ENCODE measurements around the gene FIG4. TPM values are rescaled to one million over a fixed set of nuclear protein-coding genes. Genes with fewer than 3 reads are reported as not detected.
"Not testable (repeated sequence)": the region's sequence is repeated elsewhere in the genome, so short reads cannot be mapped to it uniquely, and the experiment has no call there.

Gene FIG4
- total and polyA plus RNA-seq, 2 donors (not counting 1 experiment from before 2014, with no cell fraction given), result 21.1 to 38.3 TPM

GRCh38 chr6:109853951-109854350 lies 162.9 kb downstream of the FIG4 start:
- Histone ChIP-seq H3K27me3 (ENCODE audit: control insufficient read depth, insufficient read depth, low read length) (no peaks in the 10 kb centered on the region), H3K79me2 (ENCODE audit: control insufficient read depth, insufficient read depth, low read length) (no peaks in the 10 kb centered on the region), H3K36me3 (ENCODE audit: control insufficient read depth, insufficient read depth, low read length) (no peaks in the 10 kb centered on the region), H2AFZ (ENCODE audit: low read length) (no peak overlapping the region), H3K27ac (ENCODE audit: insufficient read depth, low read length) (no peak overlapping the region), H3K4me1 (ENCODE audit: control insufficient read depth, extremely low read depth, insufficient read depth, low read length) (no peaks in the 10 kb centered on the region), H3K4me2 (ENCODE audit: extremely low read depth, insufficient read depth, low read length) (no peak overlapping the region), H3K9ac (ENCODE audit: insufficient read depth, low read length) (no peak overlapping the region), H3K4me3 (replicated peaks in 1 of 4; ENCODE audit: control extremely low read depth in 1 of 4, insufficient read depth in 1 of 4, low read depth in 3 of 4, low read length in 4 of 4) (no peak overlapping the region), H3K9me3 (ENCODE audit: control insufficient read depth, insufficient read depth, low read depth, low read length) (no peaks in the 10 kb centered on the region), H4K20me1 (ENCODE audit: control insufficient read depth, extremely low read depth, insufficient read depth, low read length) (no peaks in the 10 kb centered on the region)
- DNase-seq (ENCODE audit: low read depth in 2 of 2), result no peak
- TF ChIP-seq EZH2 (IDR thresholded peaks at IDR 0.05; ENCODE audit: low read length, missing control alignments), result no peak
- no peak for TF ChIP-seq CTCF (conservative IDR thresholded peaks at IDR 0.05 in 1 of 2, IDR thresholded peaks at IDR 0.05 in 1 of 2; ENCODE audit: low read depth in 1 of 2, low read length in 2 of 2)

GRCh38 chr6:109854541-109855308 lies 163.6 kb downstream of the FIG4 start:
- no peak overlapping the region for H3K27ac ChIP-seq (ENCODE audit: insufficient read depth, low read length)
- no peak overlapping the region for H3K4me2 ChIP-seq (ENCODE audit: extremely low read depth, insufficient read depth, low read length)
- no peaks in the 10 kb centered on the region for H3K4me1 ChIP-seq (ENCODE audit: control insufficient read depth, extremely low read depth, insufficient read depth, low read length)
- DNase-seq (ENCODE audit: low read depth in 2 of 2), result no peak
- no peaks in the 10 kb centered on the region for H3K27me3 ChIP-seq (ENCODE audit: control insufficient read depth, insufficient read depth, low read length)
- TF ChIP-seq EZH2 (IDR thresholded peaks at IDR 0.05; ENCODE audit: low read length, missing control alignments) (no peak), CTCF (conservative IDR thresholded peaks at IDR 0.05 in 1 of 2, IDR thresholded peaks at IDR 0.05 in 1 of 2; ENCODE audit: low read depth in 1 of 2, low read length in 2 of 2) (no peak)
- H4K20me1 ChIP-seq (ENCODE audit: control insufficient read depth, extremely low read depth, insufficient read depth, low read length), result no peaks in the 10 kb centered on the region
- no peak overlapping the region for H2AFZ ChIP-seq (ENCODE audit: low read length)
- no peak overlapping the region for H3K9ac ChIP-seq (ENCODE audit: insufficient read depth, low read length)
- no peaks in the 10 kb centered on the region for H3K79me2 ChIP-seq (ENCODE audit: control insufficient read depth, insufficient read depth, low read length)
- H3K36me3 ChIP-seq (ENCODE audit: control insufficient read depth, insufficient read depth, low read length), result no peaks in the 10 kb centered on the region
- H3K9me3 ChIP-seq (ENCODE audit: control insufficient read depth, insufficient read depth, low read depth, low read length), result no peaks in the 10 kb centered on the region
- no peak overlapping the region for H3K4me3 ChIP-seq (replicated peaks in 1 of 4; ENCODE audit: control extremely low read depth in 1 of 4, insufficient read depth in 1 of 4, low read depth in 3 of 4, low read length in 4 of 4)

DNA sequence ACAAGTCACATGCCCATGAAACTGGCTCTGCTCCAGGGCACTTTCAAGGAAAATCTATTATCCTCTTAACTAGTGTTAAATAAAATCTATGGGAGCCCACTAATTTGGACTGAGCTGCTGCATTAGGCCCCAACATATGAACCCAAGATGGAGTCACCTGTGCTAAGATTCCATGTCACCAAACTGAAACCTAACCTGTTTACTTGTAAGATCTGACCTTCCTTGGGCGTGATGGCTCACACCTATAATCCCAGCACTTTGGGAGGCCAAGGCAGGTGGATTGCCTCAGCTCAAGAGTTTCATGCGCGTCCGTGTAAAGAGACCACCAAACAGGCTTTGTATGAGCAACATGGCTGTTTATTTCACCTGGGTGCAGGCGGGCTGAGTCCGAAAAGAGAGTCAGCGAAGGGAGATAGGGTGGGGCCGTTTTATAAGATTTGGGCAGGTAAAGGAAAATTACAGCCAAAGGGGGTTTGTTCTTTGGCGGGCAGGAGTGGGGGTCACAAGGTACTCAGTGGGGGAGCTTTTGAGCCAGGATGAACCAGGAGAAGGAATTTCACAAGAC lies 164.5 kb downstream of the FIG4 start:
- not testable (repeated sequence) for H2AFZ ChIP-seq (ENCODE audit: low read length); H3K4me1 ChIP-seq (ENCODE audit: control insufficient read depth, extremely low read depth, insufficient read depth, low read length); H3K9ac ChIP-seq (ENCODE audit: insufficient read depth, low read length); DNase-seq (ENCODE audit: low read depth in 2 of 2); H3K27me3 ChIP-seq (ENCODE audit: control insufficient read depth, insufficient read depth, low read length); H3K27ac ChIP-seq (ENCODE audit: insufficient read depth, low read length); H3K36me3 ChIP-seq (ENCODE audit: control insufficient read depth, insufficient read depth, low read length); H3K79me2 ChIP-seq (ENCODE audit: control insufficient read depth, insufficient read depth, low read length); H3K9me3 ChIP-seq (ENCODE audit: control insufficient read depth, insufficient read depth, low read depth, low read length); H3K4me3 ChIP-seq (replicated peaks in 1 of 4; ENCODE audit: control extremely low read depth in 1 of 4, insufficient read depth in 1 of 4, low read depth in 3 of 4, low read length in 4 of 4); H3K4me2 ChIP-seq (ENCODE audit: extremely low read depth, insufficient read depth, low read length); H4K20me1 ChIP-seq (ENCODE audit: control insufficient read depth, extremely low read depth, insufficient read depth, low read length)
